ENCODE measurements around the gene RCAN1. TPM values are rescaled to one million over a fixed set of nuclear protein-coding genes. Genes with fewer than 3 reads are reported as not detected.
"Not testable (repeated sequence)": the region's sequence is repeated elsewhere in the genome, so short reads cannot be mapped to it uniquely, and the experiment has no call there.

RCAN1 gene
- total RNA-seq, 1 experiment from 2014 or later, result 9.7 TPM

DNA sequence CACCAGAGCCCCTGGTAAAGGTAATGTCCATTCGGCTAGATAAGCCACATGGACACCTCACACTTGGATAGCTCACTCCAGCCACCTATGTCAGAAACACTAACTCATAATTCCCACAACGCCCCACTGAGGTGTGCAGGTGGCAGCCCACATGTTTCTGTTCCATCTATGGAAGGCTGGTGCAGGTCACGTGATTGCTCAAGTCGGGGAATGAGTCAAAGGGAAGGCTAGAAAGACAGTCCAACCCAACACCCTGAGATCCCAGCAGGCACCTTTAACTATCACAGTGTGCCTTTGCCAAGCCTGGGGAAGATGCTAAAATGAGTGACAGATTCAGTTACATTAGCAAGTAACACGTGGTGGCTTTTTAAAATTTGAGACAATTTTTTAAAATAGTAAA, 57.7 kb downstream of the RCAN1 start (continued):
- TF ChIP-seq, protein P1, sequence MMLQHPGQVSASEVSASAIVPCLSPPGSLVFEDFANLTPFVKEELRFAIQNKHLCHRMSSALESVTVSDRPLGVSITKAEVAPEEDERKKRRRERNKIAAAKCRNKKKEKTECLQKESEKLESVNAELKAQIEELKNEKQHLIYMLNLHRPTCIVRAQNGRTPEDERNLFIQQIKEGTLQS (IDR thresholded peaks at IDR 0.05), result no peak
- no peak for TF ChIP-seq ELF1 (IDR thresholded peaks at IDR 0.05; ENCODE audit: borderline replicate concordance, low read depth)
- no peak for TF ChIP-seq CBX3 (IDR thresholded peaks at IDR 0.05; ENCODE audit: low read depth)

DNA sequence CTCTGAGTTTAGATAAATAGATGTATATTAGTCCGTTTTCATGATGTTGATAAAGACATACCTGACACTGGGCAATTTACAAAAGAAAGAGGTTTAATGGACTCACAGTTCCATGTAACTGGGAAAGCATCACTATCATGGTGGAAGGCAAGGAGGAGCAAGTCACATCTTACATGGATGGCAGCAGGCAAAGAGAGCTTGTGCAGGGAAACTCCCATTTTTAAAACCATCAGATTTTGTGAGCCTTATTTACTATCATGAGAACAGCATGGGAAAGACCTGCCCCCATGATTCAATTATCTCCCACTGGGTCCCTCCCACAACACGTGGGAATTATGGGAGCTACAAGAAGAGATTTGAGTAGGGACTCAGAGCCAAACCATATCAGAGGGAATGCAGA, 60.2 kb downstream of the RCAN1 start:
- H3K79me2 ChIP-seq (ENCODE audit: insufficient read depth, low read length); DNase-seq (ENCODE audit: low read depth, low spot score); POLR2A ChIA-PET; RAD21 ChIA-PET (ENCODE audit: low non-redundant PET in 1 of 2, low total read pairs in 2 of 2, uncharacterized antibody in 2 of 2, unreplicated experiment in 2 of 2); H3K4me2 ChIP-seq (ENCODE audit: low read length); H3K9ac ChIP-seq (ENCODE audit: low read length); H3K27ac ChIP-seq (ENCODE audit: low read depth, low read length); H3K9me3 ChIP-seq (ENCODE audit: control insufficient read depth in 1 of 2, insufficient read depth in 1 of 2, low read depth in 1 of 2, low read length in 2 of 2); H3K27me3 ChIP-seq (ENCODE audit: insufficient read depth, low read length); H3K36me3 ChIP-seq (ENCODE audit: control insufficient read depth in 1 of 2, insufficient read depth in 2 of 2, low read length in 2 of 2); ATAC-seq; H2AFZ ChIP-seq (ENCODE audit: low read depth, low read length, poor library complexity, severe bottlenecking); H3K4me3 ChIP-seq (replicated peaks in 1 of 2; ENCODE audit: low read depth in 1 of 2, low read length in 2 of 2); H3K9me2 ChIP-seq (ENCODE audit: insufficient read depth); H4K20me1 ChIP-seq (ENCODE audit: insufficient read depth); BruUV-seq (replicated peaks): not testable (repeated sequence)
- peaks cover 0 to 12% of the 10 kb centered on the region in 2 experiments; a peak in 2 of 4 replicates for H3K4me1 ChIP-seq (ENCODE audit: control insufficient read depth in 1 of 2, insufficient read depth in 2 of 2, low read length in 2 of 2)
- intact Hi-C loops (cut with micrococcal nuclease), result loop anchor here (10.0 kb wide), 1 partner anchor 60 kb away; the partner anchor contains the start of gene RCAN1
- CTCF ChIA-PET, result interaction anchor here (2.3 kb wide), 1 partner anchor 11 kb away, joined by 6 read pairs; no protein-coding TSS in a partner anchor

DNA sequence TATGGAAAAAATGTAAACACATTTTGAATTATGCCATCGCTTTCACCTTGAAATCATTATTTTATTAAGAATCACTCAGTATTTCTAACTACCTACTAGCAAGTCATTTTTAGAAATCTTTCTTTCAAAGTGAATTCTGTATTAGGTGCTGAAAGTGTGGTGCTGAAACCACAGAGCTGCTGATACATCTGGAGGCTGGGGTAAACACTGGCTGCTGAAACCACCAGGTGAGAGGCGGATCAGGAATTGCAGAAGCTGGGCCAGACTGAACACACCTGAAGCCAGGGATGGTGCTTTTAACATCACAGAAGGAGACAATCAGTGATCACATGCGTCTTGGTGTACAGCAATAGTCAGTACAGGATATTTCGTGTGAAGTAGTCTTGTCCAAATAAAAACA, 60.7 kb downstream of the RCAN1 start:
- no peak overlapping the region for H3K9ac ChIP-seq (ENCODE audit: low read length)
- H4K20me1 ChIP-seq (ENCODE audit: insufficient read depth), result no peaks in the 10 kb centered on the region
- no peak overlapping the region for H3K4me2 ChIP-seq (ENCODE audit: low read length)
- no peak overlapping the region for H3K4me3 ChIP-seq (replicated peaks in 1 of 2; ENCODE audit: low read depth in 1 of 2, low read length in 2 of 2)
- ATAC-seq (no peak), DNase-seq (ENCODE audit: low read depth, low spot score) (no peak)
- intact Hi-C loops (cut with micrococcal nuclease), result loop anchor here (10.0 kb wide), 1 partner anchor 61 kb away; the partner anchor contains the start of gene RCAN1
- H3K9me2 ChIP-seq (ENCODE audit: insufficient read depth), result no peaks in the 10 kb centered on the region
- H3K79me2 ChIP-seq (ENCODE audit: insufficient read depth, low read length), result no peaks in the 10 kb centered on the region
- H3K9me3 ChIP-seq (ENCODE audit: control insufficient read depth in 1 of 2, insufficient read depth in 1 of 2, low read depth in 1 of 2, low read length in 2 of 2), result peaks cover 0 to 5% of the 10 kb centered on the region in 2 experiments; a peak in 1 of 4 replicates
- no peaks in the 10 kb centered on the region for H3K36me3 ChIP-seq (ENCODE audit: control insufficient read depth in 1 of 2, insufficient read depth in 2 of 2, low read length in 2 of 2)
- no peak overlapping the region for H3K27ac ChIP-seq (ENCODE audit: low read depth, low read length)
- H3K4me1 ChIP-seq (ENCODE audit: control insufficient read depth in 1 of 2, insufficient read depth in 2 of 2, low read length in 2 of 2), result peaks cover 0 to 12% of the 10 kb centered on the region in 2 experiments; a peak in 2 of 4 replicates
- TF ChIP-seq, protein P2, sequence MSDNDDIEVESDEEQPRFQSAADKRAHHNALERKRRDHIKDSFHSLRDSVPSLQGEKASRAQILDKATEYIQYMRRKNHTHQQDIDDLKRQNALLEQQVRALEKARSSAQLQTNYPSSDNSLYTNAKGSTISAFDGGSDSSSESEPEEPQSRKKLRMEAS (IDR thresholded peaks at IDR 0.05), result no peak
- no TSS peak for BruUV-seq (replicated peaks)
- RAD21 ChIA-PET (ENCODE audit: low non-redundant PET in 1 of 2, low total read pairs in 2 of 2, uncharacterized antibody in 2 of 2, unreplicated experiment in 2 of 2), result no interaction called here
- H3K27me3 ChIP-seq (ENCODE audit: insufficient read depth, low read length), result no peaks in the 10 kb centered on the region
- POLR2A ChIA-PET, result no interaction called here
- no peak overlapping the region for H2AFZ ChIP-seq (ENCODE audit: low read depth, low read length, poor library complexity, severe bottlenecking)
- CTCF ChIA-PET, result interaction anchor here (2.3 kb wide), 1 partner anchor 10 kb away, joined by 6 read pairs; no protein-coding TSS in a partner anchor
